HG03039 (cell line): ENCODE results near the gene ARRDC1.
"Not testable (repeated sequence)": the region's sequence is repeated elsewhere in the genome, so short reads cannot be mapped to it uniquely, and the experiment has no call there.

Experiments used
- ATAC-seq: cut with Tn5 transposase; IDR thresholded peaks from one replicate; pipeline ENCODE4 v1.9.1; 2021; ENCODE audit warnings: mild to moderate bottlenecking, moderate library complexity; ENCODE audit not compliant: unreplicated experiment

ARRDC1 gene

DNA sequence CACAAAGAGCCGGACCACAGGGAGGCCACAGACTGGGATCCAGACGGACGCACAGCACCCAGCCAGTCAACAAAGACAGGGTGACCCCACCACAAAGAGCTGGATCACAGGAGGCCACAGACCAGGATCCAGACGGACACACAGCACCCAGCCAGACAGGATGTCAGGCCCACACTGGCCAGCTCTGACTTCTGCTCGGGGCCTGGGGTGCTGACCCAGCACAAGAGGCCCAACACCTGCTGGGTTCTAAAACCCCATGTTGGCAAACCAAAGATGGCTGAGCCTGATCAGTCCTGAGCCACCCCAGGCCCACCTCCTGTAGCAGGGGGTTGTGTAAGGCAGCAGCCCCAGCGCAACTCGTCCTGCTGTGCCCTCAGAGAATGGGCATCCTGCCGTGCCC, 21.5 kb upstream of the ARRDC1 start:
- ATAC-seq = no peak

DNA sequence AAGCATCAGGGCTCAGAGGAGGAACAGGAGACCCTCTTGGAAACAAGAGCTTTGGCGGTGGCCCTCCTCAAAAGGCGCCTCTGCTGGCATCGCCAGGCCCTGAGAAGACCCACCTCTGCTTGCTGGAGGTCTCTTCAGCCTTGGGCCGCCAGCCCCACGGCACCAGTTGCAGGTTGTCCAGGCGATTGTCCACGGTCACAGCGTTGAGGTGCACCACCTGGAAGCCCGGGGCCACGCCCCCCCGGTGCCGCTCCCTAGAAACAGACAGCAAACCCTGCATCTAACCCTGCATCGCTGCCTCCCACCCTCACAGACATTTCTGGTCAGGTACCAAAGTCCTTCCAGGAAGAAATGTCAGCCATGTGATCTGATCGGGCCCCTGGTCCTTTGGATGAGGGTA, 18.6 kb upstream of the ARRDC1 start:
- no peak for ATAC-seq

DNA sequence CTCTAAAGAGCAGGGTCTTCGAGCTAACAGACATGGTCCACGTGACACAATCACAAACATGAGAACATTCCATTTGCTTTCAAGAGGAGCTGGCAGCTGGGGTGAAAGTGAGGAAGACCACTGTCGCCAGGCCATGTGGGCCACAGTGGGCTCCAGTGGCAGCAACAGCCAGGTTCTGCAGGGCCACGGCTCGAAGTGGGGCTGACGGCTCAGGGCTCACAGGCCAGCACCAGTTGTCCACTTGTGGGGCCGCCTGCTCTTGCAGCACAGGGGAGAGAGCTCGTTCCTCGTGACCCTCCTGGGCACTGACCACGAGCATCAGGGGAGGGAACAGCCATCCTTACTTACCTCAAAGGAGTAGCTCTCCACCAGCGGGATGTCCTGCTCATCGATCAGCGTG, 17.2 kb upstream of the ARRDC1 start:
- ATAC-seq = no peak

DNA sequence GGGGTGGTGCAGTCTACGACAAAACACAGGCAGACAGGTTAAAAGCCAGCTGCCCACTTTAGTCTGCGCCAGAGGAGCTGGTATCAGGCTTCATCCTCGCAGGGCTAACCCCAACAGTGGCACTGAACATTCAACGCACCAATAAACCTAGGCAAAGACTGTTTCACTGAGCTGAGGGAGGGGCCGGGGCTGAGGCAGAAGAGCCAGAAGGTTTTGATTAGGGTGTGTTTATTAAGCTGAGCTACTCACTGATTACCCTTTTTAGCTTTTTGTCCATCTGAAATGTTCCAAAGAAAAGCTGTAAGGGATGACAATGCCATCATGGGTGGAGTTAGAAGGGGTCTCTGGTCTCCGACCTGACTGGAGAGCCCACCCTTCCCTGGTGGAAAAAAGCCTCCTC, 16.6 kb upstream of the ARRDC1 start:
- no peak for ATAC-seq

DNA sequence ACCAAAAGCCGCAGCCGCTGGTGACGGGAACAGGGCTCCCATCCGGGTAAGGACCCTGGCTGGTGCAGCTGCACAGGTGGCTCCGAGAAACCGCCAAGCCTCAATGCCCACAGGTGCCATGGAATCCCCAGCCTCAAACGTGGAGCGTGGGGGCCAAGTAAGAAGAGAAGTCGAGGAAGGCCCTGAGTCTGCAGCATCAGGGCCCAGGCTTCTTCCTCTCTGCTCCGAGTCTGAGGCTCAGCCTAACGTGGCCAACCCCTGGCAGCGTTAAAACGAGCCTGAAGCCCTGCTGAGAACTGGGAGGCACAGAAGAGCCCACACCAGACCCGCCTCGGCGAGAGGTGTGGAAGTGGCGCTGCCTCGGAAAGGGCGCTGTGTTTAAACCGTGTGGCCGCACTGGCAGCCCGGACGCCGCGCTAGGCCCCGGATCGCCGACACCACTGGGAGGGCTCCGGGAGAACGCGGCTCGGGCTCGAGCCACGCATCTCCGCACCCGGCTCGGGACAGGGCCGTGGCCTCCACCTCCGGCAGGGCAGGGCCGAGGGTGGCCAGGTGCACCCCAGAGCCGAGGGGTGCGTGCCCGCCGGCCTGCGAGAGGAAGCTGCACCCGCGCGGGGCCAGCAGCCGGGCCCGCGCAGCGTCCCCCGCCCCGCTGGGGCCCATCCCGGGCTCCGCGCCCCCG, 15.9 kb upstream of the ARRDC1 start:
- peak; percentile 3 for ATAC-seq

DNA sequence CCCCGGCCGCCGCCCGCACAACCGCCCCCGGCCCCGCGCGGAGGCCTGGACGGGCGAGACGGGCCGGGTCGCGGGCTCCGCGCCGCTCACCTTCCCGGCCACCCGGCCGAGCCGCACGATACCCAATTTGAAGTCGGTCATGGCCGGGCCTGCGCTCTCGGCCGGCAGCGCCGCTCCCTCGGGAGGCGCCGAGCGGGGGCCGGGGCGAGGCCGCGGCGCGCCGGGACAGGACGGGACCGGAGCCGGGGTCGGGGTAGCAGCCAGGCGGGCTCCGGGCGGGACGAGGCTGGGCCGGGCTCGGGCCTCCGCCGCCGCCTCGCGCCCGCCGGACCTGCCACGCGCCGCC, 15.4 kb upstream of the ARRDC1 start:
- ATAC-seq = peak; percentile 7

DNA sequence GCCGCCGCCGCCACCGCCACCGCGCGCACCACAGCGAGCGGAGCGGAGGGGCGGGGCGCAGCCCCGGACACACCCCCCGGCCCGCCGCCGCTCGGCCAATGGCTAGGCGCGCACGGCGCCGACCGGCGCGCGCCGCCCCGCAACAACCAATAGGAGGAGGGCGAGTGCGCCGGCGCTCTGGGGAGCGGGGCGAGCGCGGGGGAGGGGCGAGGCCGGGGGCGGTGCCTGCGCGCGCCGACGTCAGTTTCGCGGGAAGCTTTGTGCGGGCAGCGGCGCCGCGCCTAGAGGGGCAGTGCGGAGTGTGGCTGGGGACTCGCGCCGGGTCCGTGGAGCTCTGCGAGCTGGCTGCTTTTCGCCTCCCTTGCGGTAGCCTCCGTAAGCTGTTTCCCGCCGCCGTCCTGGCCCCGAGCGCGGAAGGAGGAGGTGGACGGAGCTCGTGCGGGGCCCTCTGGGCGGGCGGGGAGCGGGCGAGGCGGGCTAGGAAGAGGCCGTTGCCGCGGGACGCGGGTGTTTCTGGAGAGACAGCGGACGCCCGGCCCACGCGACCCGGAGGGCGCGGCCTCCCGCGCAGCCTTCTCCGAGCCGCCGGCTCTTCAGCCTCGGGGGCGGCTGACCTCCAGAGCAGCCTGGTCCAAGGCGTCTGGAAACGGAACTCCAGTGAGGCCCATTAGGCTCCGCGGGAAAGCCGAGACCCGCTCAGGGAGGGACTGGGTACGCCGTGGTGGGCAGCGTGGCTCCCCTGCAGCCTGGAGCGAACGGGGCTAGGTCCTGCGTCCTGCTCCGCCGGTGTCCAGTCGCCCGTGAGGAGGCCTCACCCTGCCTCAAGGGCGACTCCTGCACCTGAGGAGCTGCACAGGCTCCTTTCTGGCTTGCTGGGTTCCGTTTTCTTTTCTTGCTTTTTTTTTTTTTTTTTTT, 14.8 kb upstream of the ARRDC1 start, which contains the start of gene ZMYND19:
Gene ZMYND19 (minus strand): TSS at position 44 of the 915 bp plus-strand sequence. CDS start 249 bp downstream, outside the sequence.
- ATAC-seq = peak; percentile 81

DNA sequence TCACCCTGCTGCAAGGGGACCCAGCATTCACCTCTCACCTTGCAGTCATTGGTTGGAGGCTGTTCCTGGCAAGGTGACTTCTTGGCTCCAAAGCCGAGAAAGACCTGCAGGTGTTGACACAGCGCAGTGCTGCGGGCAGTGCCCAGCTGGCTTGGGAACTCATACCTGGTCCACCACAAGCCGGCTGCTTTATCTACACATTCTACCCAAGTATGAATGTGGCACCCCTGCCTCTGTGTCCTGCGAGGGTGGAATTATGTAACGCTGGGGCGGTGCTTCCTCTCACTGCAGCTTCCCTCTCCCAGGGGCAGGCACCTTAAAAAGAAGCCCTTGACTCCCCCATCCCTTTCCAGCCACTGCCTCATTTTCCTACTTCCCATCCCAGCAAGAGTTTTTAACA, 12.7 kb upstream of the ARRDC1 start:
- ATAC-seq = no peak

DNA sequence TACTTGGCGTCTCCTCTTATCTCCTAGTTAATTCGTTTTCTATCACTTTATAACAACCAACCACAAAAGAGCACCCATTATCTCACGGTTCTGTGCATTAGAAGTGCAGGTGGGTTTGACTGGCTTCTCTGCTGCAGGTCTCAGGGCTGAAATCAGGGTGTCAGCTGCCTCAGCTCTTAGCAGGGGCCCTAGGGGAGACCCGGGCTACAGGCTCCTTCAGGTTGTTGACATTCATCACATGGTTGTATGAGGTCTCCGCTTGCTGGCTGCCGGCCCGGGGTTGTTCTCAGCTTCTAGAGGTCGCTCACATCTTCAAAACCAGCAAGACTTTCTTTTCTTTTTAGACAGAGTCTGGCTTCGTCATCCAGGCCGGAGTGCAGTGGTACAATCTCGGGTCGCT, 12.3 kb upstream of the ARRDC1 start:
- ATAC-seq = no peak

DNA sequence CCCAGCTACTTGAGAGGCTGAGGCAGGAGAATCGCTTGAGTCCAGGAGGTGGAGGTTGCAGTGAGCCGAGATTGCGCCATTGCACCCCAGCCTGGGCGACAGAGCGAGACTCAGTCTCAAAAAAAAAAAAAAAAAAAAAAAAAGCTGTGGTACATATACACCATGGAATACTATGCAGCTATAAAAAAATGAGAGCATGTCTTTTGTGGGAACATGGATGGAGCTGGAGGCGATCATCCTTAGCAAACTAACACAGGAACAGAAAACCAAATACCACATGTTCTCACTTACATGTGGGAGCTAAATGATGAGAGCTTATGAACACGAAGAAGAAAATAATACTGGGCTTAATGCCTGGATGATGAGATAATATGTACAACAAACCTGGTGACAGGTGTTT, 8.9 kb upstream of the ARRDC1 start:
- not testable (repeated sequence) for ATAC-seq

DNA sequence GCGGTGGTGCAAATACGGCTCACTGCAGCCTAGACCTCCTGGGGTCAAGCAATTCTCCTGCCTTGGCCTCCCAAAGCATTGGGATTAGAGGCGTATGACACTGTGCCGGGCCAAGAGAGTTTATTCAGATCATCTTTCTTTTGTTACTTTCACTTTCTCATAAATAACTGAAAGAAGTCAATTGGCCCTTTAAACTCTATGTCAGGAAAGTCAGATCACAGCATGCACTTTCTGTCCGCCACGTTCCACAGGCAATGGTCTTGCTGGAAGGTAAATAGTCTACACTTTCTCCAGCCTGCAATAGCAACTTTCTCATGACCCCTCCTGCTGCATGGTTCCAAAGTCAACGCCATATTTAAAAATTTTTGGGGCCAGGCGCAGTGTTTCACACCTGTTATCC, 6.5 kb upstream of the ARRDC1 start:
- ATAC-seq = no peak

DNA sequence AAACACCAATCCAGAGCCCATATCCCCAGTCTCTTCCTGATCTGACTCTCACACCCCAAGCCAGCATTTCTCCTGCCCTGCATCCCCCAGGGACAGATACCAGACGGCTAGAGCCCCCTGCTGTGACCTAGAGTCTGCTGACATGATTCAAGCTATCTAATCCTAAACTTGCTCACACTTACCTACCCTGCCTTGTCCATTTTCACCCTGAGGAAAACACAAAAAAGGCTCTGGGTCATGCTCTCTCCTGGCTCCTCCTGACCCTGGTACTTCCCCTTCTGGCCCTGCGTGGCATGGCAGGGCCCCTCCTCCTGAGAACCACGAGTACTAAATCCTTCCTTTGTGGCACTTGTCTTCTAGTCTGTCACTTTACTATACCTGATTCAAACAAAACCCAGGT, 2.8 kb upstream of the ARRDC1 start:
- ATAC-seq = no peak

DNA sequence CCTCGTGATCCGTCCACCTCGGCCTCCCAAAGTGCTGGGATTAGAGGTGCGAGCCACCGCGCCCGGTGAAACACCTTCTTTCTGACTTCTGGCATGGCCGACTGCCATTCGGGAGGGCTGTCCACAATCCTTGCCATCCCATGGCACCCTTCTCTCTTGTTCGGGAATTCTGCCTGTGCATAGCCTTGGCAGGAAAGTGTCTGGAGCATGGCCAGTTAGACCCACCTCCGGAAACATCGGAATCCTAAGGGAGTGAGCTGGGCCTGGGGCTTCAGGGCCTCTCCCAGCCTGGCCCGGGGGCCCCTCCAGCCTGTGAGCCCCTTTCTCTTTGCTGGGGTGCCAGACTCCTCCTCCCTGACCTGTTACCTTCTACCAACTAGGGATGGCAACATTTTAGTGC, 1.6 kb upstream of the ARRDC1 start:
- no peak for ATAC-seq

DNA sequence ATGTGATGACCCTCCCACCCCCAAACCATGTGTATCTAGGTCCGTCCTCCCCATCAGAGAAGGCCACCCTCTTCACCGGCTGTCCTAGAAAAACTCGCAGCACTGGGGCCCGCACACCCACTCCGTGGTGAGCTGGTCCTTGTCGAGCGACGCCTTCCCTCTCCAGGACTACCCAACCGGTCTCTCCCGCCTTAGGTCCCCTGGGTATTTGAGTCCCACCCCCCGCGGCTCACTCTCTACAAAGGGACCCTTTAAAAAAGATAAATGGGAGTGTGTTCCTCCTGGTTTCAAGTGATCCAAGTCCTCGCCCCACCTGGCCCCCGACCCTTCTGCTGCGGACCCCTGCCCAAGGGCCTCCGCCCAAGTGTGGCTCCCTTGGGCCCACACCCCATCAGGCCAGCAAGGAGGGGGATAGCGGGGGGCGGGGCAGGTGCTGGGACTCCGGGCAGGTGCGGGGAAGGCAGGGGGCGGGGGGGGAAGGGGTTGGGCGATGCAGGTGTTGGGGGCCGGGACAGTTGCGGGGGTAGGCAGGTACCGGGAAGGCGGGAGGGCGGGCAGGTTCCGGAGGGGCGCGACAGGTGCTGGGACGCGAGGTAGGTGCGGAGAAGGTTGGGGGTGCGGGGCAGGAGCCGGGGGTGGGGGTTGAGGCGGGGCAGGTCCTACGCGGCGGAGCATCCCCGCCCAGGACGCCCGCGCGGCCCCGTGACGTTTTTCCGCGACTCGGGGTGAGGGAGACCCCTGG, 970 bp upstream of the ARRDC1 start:
- ATAC-seq = no peak

DNA sequence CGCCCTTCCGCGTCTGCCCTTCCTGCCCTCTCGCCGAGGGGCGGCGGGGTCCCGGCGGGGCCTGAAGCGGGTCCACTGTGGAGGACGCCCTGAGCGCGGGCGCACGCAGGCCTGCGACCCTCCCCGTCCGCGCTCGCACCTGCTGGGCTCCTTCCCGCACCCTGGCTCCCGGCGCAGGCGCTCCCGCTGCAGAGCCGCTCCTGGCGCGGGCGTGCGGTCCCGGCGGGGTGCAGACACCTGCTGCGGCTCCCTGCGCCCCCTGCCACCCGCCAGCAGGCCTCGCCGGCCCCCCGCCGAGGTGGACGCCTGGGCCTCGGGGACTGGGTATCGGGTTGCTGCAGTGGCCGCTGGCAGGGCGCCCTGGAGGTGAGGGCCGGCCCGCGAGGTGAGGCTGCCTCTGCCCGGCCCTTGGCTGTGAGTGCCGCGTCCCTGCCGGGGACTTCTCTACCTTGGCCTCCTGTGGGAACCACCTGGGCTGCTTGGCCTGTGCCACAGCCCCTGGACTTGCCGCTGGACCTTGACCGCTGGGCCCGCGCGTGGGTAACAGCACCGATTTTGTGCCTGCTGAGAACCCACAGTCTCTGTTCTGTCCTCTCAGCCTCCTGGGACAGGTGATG, 627 bp downstream of the ARRDC1 start:
- peak; percentile 9 for ATAC-seq

DNA sequence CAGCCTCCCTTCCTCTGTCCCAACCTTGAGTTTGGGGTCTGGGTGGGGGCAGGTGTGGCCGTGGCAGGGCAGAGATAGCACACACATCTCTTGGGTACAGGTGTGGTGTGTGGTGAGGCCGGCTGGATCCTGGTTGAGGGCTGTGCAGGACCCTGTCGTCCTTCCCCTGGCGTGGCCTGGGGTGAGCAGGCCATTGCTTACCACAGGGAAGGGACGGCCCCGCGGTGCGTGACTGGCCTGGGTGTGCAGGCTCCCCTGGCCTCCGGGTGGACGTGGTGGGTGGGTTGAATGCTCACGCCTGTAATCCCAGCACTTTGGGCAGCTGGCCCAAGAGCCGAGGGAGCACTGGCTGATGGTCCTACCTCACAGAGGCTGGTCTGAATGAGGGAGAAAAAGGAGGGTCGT, 1.2 kb downstream of the ARRDC1 start:
- no peak for ATAC-seq

DNA sequence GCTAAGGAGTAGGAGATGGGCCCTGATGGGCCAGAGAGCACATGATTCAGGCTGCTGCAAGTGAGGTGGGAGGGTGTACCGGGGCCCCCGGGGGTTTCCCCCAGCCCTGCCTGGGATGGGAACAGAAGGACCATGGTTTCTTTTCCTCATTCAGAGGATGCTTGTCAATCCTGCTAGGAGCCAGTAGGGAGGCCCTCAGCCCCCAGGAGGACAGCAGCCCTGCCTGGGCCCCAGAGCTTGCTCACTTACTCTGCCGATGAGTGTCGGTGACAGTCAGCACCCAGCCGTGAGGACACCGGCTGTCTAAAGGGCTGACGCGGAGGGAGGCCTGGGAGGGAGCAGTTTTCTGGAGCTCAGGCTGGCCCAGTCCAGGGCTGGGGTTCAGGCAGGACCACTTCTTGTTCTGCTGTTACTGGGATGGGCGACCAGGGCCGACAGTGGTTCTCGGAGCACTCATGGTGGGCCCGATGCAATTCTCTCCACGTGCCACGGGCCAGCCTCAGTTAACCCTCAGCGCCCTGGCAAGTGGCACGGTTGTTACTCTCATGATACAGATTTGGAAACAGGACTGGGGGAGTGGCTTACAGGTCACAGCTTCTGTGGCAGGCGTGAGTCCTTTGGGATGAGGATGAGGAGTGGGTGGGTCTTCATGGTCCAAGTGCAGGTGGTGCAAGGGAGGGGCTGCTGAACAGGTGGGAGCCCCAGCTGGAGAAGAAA, 1.8 kb downstream of the ARRDC1 start:
- no peak for ATAC-seq

DNA sequence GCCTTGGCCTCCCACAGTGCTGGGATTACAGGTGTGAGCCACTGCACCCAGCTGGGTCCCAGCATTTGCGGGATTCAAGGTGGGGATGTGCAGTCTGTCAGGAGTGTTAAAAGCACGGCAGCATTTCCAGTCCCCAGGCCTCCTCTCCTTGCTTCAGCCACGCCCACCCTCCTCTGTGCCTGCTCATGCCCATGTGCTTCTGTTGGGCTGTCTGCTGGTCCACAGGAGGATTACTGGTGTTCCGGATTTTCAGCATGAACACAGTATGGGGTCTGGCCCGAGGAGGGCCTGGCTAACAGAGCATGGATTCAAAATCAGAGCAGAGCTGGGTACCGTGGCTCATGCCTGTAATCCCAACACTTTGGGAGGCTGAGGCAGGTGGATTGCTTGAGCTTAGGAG, 5.5 kb downstream of the ARRDC1 start:
- ATAC-seq = no peak

DNA sequence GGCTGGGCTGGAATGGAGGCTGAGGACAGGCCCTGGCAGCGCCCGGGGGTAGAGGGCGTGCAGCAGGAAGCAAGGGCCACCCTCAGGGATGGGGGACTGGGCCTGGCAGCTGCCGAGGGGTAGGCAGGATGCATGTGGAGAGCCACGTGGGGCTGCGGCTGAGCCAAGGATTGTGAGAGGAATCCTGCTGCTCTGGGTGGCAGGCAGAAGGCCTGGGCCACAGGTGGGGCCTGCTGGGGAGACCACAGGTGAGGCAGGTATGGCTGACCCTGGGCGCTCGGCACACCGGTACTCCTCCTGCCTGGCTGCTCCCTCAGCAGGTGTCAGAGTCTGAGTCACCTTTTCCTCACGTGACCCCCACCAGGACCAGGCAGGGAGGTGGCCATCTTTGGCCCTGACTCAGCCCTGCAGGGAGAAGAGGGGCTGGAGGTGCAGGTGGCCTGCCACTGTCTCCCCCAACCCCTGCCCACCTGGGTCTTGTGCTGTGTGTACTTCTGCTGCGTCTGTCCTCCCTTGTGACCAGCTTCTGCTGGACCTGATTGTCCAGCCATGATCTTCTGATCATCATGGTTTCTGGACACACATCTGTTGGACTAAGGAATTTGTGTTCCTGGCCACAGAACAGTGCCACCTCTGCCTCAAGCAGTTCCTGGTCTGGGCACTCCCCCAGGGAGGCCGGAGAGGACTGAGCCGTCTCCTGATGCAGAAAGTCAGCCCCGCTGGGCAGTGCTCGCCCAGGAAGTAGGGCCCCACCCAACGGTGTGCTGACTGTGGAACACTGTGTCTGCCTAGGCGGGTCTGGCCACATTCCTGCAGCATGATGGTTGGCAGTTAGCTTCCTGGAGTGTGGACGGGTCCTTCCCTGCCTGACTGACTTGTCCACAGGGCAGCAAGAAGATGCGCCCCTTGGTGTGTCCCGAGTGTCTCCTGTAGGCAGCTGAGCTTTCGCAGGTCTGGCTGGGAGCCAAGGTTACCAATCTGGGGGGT, 6.4 kb downstream of the ARRDC1 start:
- no peak for ATAC-seq
